ENCODE results near the gene AKAP8.
"Not testable (repeated sequence)": the region's sequence is repeated elsewhere in the genome, so short reads cannot be mapped to it uniquely, and the experiment has no call there.

Gene AKAP8

DNA sequence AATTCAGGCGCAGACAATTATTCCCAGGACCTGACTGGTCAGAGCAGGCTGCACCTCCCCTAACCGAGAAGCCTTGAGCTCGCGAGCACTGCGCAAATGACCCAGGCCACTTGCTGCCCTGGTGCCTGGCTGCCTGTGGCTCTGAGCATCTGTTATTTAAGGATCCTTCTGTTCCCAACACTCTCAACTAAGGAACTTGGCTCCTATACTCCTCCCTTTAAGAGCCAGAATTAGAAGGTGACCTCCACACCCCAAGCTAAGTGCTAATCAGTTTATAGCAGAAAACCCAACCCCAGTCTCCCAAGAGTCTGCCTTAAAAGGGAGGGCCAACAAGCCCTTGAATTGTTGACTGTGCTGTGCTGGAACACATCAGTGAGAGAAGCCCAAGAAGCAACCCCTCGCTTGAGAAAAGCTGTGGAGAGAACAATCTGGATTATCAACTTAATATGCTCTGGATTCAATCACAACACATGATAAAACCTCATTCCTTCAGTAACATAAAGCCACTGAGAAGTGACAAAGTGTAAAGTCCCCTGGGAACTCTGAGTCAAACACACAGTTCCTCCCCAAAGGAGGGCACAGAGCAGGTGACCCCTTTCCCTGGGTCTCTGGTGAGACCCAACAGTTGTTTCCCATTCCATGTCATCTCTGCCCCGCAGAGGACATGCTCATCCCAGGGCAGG, 24.7 kb upstream of the AKAP8 start:
- DNase-seq (ENCODE audit: low read depth in 3 of 3) = no peak

DNA sequence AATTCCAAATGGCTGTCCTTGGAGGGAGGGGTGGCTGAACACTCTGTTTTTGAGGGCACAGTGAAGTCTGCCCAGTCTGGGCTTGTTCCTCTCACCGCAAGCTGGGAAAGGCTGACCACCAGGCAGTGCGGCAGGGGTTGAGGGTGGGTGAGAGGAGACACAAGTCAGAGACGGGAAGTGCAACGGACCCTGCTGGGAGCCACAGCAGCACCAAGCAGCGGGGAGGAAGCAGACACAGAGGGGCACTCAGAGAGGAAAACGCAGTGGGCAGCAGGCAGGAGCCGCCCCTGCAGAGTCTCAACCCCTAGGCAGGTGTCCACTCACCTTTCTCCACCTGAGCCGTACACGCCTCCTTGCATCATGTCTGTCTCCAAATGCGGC, 23.6 kb upstream of the AKAP8 start:
- no peak for DNase-seq (ENCODE audit: low read depth in 3 of 3)

DNA sequence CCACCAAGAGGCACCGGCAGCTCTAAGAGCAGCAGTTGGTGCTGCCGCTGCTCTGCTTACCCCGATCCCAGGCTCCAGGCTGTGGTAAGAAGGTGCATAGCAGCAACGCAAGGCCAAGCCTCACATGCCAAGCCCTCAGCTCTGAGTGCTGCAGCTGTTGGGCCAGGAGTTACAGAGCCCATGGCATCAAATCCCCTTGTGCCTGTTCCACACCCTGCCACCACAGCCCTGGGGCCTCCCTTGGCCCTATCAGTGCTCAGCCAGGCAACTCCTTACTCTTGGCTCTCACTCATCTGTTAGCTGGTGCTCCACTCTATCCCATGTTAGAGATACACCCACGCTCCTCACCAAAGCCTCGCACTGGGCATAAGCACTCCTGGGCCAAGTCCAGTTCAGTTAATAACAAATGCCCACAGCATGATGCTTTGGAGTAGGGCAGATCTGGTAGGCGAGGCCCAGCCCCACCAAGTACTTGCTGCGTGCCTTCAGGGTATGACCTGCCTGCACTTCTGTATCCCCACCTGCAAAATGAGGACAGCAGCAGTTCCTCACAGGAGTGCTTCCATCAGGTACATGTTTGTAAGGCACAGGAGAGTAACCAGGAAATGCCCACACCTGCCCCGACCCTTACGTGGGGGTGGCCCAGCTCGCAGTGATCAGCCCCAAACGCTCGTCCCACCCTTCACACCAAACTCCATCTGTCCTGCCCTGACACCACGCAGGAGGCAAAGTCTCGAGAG, 23.0 kb upstream of the AKAP8 start:
- no peak for DNase-seq (ENCODE audit: low read depth in 3 of 3)

DNA sequence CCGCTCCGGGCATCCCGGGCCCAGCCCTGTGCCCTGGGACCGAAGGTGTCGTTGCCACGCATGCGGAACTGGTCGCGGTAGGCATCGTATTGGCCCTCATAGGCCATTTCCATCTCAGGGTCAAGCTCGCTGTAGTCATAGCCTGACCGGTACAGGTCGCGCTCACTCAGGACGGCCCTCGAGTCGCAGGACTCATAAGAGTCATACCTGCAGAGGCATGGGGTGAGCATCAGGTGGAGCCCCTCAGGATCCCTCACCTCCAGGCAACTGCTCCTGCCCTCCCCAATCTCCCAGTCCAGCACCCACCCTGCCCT, 21.8 kb upstream of the AKAP8 start:
- DNase-seq (ENCODE audit: low read depth in 3 of 3) = no peak

DNA sequence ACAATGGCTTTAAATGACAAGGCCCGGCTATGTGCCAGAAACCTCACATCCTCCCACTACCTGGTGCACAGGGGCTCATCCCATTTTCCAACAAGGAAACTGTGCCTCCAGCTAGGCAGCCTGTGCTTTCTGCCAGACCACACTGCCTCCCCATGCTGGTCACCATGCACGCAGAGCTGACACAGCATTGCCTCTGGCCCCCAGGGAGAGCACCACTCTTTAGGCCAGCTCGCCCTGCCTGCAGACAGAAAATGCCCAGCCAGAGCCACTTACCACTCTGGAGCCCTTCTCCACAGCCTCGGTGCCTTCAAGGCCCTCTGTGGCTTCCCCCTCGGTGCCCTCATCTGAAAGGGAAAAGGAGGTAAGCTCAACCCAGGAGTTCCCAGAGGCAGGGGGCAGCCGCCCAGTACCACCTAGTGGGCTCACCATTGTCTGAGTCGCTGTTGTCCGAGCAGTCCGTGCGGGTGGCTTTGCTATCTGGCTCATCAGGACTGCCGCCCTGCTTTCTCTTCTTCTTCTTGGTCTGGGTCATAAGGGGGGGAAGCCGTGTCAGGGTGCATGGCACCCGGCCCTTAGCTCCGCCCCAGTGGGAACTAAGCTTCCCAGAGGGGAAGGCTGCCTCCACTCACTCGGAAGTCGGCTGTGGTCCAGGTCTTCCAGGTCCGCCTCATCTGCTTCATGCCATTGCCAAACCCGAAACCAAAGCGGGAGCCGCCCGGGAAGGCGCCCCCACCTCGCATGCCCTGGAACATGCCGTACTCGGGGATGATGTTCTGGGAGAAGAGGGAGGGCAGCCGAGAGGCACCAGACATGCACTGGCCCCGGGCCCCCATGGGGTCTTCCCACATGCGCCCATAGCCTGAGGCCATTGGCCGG, 21.2 kb upstream of the AKAP8 start:
- DNase-seq (ENCODE audit: low read depth in 3 of 3) = no peak

DNA sequence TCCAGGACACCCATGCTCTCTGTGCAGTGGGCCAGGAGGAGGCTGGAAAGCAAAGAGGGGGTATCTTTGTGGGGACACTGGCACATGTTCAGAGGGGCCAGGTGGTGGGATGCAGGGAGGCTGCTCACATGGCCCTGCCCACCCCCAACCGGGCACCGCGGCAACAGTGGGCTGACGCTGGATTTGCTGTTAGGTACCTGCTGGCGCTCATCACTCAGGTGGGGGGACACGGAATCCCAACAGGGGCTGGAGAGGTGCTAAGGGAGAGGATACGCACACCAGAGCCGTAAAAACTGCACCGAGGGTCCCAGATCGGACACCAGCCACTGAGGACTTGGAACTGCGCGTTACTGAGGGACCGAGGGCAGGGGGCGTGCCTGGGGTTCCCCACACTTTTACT, 20.0 kb upstream of the AKAP8 start:
- no peak for DNase-seq (ENCODE audit: low read depth in 3 of 3)

DNA sequence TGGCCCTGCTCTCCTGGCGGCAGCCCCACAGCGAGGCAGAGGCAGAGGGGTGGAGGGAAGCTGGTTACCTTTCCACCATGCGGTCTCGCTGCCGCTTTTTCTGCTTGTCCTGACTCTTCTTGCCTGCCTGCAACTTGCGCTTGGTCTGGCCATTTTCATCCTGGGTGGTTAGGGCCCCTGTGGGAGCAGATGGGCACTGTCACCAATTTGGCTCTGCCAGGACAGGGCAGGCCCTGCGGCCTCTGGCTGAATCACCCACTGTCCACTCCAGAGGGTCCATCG, 19.6 kb upstream of the AKAP8 start:
- DNase-seq (ENCODE audit: low read depth in 3 of 3) = no peak

DNA sequence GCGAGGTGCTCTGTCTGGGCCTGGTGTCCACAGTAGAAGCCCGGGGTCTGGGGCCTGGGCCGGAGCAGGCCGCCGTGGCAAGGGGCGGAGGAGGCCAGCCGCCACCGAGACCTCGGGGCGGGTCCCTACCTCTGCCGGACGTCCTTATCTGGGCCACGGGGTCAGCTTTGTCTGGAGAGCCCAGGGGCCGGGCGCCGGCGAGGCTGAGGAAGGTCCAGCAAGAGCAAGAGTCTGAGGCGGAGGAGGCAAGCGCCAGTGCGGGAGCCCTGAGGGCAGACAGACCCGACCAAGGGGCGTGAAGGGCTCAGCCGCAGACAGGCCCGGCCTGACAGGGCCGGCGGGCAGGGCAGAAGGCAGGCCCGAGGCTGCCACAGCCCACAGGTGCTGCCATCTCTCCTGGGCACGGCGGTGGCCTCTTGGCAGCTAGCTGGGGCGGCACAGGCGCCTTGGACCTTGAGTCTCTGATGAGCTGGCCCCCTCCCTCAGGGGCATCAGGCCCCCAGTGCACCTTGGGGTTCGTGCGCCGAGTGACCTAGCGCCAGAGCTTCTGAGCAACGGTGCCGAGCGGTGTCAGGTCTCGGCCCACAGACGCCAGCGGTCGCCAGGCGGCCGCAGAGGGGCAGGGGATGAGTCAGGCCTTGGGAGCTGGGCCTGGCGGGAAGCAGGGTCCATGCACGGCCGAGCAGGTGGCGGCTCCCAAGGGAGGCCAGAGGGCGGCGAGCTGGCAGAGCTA, 19.1 kb upstream of the AKAP8 start:
- no peak for DNase-seq (ENCODE audit: low read depth in 3 of 3)

DNA sequence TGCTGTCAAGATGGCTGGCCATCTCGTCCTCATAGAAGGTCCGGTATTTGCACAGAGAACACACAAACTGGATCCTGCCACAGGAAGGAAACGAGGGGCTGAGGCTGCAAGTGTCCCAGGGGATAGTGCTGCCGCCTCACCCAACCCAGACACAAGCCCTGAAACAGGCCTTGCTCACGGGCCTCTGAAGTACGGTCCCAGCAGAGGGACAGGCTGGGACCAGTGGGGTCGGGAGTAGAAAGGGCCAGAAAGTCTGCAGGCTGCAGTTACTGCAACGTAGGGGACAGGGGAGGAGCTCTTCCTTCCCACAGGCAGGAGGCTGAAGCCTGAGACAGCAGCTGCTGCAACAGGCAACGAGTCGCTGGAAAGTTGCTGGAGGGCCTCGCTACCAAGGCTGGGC, 18.2 kb upstream of the AKAP8 start:
- no peak for DNase-seq (ENCODE audit: low read depth in 3 of 3)

DNA sequence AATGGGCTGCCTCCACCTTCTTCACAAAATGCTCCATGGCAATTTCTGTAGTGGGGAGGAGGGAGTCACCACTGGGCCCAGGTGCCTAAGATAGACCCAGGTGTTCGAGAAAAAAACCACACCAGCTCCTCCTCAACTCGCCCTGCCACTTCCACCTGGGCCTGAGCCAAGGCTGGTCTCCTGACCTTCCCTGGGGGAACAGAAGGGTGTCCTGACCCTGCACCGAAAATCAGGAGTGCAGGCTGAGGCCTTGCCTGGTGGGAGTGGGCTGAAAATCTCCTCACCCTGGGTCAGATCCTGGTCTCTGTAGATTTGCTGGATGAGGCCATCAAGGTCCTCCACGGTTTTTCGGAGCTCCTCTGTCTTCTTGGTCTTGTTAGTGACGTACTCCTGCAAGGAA, 17.6 kb upstream of the AKAP8 start:
- no peak for DNase-seq (ENCODE audit: low read depth in 3 of 3)

DNA sequence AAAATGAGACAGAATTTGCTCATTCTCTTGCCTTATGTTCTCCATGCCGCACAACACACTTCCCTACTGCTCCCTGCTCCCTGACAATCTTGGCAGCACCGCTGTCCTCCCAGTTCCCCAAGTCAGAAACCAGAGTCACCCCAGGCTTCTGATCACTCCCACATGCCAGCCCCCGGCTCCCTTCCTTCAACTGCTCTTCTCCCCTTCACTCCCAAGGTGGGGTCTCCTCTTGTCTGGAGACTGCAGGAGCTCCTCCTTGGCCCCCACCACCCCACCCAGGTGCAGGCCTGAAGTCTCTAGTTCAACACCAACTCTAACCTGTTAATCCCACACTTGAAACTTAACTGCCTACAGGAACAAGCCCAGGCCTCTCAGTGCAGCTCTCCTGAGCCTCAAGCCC, 16.8 kb upstream of the AKAP8 start:
- no peak for DNase-seq (ENCODE audit: low read depth in 3 of 3)

DNA sequence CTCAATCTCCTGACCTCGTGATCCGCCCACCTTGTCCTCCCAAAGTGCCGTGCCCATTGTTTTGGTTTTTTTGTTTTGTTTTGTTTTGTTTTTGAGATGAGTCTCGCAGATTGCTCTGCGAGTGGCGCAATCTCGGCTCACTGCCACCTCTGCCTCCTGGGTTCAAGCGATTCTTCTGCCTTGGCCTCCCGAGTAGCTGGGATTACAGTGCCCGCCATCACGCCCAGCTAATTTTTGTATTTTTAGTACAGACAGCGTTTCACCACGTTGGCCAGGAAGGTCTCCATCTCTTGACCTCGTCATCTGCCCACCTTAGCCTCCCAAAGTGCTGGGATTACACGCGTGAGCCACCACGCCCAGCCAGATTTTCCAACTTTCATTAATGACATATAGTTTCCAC, 15.7 kb upstream of the AKAP8 start:
- DNase-seq (ENCODE audit: low read depth in 3 of 3) = not testable (repeated sequence)

DNA sequence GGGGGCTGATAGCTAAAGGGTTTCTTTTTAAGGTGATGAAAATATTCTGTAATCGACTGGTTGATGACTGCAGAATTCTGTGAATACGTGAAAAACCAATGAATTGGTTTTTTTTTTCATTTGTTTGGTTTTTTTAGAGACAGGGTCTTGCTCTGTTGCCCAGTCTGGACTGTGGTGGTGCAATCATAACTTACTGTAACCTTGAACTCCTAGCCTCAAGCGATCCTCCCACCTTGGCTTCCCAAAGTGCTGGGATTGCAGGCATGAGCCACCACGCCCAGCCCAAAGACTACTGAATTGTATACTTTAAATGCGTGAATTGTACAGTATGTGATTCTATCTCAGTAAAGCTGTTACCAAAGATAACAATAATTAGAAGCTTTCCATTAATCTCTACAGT, 14.8 kb upstream of the AKAP8 start:
- no peak for DNase-seq (ENCODE audit: low read depth in 3 of 3)

DNA sequence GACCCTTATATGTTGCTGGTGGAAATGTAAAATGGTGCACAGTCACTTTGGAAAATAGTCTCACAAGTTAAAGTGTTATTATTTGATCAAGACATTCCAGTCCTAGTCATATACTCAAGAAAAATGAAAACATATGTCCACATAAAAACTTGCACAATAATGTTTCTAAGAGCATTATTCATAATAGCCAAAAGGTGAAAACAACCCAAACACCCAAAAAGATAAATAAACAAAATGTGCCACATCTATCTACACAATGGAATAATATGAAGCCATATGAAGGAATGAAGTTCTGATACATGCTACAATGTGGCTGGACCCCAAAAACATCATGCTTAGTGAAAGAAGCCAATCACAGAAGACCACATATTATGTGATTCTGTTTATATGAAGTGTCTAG, 14.4 kb upstream of the AKAP8 start:
- DNase-seq (ENCODE audit: low read depth in 3 of 3) = no peak

DNA sequence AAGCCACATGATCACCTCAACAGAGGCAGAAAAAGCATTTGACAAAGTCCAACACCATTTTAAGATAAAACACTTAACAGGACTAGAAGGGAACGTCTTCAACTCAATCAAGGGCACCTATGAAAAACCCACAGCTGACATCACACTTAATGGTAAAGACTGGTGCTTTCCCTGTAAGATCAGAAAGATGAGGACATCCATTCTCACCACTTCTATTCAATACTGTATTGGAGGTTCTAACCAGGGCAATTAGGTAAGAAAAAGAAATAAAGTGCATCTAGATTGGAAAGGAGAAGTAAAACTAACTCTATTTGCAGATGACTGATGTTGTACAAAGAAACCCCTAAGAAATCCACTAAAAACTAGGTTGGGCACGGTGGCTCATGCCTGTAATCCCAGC, 11.2 kb upstream of the AKAP8 start:
- no peak for DNase-seq (ENCODE audit: low read depth in 3 of 3)

DNA sequence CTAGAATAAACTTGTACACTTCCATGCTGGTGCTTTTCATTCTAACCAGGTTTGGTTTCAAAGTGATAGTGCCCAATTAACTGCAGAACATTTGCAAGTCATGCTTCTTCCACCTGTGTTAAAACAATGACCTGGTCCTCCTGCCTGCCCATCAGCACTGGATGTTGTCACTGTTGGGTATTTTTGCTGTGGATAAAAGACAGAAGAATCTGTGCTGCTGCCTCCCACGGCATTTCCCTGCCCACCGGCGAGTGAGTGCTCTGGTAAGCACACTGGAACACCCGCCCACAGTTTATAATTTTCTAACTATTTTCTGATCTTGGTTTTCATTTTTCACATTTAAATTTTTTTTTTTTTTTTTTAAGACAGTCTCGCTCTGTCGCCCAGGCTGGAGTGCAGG, 2.3 kb upstream of the AKAP8 start:
- no peak for DNase-seq (ENCODE audit: low read depth in 3 of 3)

DNA sequence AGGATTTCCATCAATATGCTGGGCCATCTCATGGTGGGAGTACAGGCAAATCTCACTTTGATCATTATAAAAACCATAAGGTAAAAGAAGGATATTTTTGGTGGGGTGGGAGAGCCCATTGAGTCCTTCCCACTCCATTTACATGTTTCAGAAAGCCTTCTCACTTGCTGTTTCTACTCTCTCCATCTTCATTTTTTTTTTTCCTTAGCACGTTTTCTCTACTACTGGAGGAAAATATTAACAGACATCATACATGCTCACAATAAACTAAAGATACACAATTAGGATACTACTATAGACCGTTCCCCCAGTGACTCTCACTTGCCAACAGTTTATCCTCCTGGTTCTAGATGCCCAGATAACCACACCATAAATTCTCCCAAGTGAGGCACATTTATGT, 1.8 kb upstream of the AKAP8 start:
- no peak for DNase-seq (ENCODE audit: low read depth in 3 of 3)

DNA sequence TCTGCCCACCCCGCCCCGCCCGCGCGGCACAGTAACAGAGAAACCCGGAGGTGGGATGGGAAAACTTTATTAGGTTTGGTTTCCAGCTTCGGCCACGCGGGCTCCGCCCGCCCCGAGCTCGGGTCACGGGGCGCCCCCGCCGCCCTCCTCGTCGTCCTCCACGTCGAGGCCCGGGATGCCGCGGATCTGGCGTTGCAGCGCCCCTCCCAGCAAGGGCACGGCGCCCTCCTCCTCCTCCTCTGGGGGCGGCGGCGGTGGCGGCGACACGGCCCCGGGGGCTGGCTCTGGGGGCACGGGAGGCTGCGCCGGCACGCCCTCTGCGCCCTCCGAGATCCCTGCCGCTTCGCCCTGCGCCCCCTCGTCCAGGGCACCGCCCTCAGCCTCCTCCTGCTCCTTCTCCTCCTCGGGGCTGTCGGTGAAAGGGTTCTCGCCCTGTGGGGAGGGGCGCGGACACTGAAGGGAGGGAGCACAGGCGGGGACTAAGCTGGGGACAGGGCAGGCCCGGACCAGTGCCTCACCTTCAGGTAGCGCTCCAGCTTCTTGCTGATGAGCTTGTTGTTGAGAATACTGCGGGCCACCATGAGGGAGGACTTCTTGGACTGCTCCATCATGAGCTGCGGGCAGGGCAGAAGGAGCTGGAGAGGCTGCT, 536 bp upstream of the AKAP8 start:
- peak in 2 of 3 donors; percentile 16 to 36 for DNase-seq (ENCODE audit: low read depth in 3 of 3)

DNA sequence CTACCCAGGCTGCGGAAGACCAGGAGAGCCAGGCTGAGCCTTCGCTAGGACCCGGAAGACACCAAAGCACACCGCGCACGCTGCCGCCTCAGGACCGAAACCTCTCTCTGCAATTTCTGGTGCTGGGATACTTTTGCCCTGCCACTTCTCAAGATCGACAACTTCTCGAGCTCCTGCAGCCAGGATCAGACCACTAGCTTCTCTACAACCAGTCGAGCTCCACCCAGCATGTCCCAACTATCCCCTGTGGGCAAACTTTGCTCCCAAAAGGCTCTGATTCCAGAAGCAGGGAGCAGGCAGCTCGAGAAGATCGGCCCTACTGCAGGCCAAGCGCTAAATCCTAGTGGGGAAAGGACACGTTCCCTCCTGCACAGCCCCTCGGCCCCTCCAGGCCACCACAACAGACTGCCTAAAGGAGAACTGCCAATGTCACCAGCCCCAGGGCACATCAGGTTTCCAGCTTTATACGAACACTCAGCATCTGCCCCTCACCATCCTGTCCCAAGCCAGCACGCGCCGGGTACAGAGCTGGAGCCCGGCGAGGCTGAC, 979 bp downstream of the AKAP8 start:
- peak; percentile 32 to 37 (median 37) for DNase-seq (ENCODE audit: low read depth in 3 of 3)

DNA sequence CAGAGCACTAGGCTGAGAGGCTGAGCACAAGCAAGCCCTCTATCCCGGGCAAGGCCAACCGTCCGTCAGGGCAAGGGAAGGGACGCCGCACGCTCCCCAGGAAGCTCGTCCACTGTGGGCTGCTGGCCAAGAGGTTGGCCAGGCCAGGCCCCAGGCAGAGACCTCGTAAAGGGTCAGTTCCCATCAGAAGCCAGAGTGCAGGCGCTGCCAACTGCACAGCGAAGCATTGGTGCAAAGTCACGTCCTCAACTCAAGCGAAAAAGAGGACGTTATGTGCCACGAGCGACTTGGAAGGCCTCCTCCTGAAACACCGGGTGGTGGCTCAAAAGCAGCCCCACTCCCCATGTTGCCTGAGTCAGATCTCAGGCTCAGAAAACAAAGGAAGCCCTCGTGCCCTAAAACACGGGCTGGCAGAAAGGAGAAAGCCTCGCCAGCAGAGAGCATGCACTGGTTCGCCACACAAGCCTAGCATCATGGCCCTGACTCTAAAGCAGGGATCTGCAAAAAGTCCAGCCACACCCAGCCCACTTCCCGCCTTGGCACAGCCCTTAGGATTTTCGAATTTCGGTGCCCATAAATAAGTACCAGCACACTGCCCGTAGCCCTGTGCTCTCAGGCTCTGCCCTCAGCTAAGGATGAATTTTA, 4.7 kb downstream of the AKAP8 start:
- DNase-seq (ENCODE audit: low read depth in 3 of 3) = no peak

DNA sequence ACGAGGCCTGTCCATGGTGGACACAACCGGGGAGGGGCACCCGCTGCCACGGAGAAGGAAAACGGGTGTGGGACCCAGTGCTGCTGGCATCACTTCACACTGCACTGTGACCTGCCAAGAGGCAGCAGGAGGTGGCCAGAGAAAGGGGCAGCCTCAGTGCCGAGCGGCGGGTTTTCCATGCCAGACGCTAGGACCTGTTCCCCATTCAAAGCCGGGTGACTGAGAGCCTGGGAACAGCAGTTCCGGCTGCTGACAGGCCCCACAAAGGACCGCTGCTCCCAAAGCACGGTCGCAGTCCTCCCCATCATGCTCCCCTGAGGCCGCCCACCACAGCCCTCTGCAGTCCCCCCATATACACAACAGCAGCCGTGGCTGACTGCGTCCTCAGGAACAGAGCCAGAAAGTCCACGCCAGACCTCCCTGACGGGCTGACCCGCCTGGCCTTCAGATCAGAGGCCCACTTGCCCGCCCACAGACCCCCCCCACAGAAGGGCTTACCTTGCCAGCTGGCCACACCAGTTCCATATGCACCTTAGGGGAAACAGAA, 5.4 kb downstream of the AKAP8 start:
- no peak for DNase-seq (ENCODE audit: low read depth in 3 of 3)

Data from stimulated activated CD4-positive, alpha-beta T cell treated with anti-CD3 and anti-CD28 coated beads, TNF-alpha, amount 100 ng/mL, for 48 hours (primary cell).